HG03108 (cell line): Measurements from ENCODE around the gene EML4.
A peak's percentile ranks its signal among the peaks of the same experiment; 100 is the strongest.

ENCODE experiments used
- ATAC-seq: cut with Tn5 transposase; IDR thresholded peaks from one replicate; pipeline ENCODE4 v1.9.1; 2021; ENCODE audit warnings: moderate library complexity; ENCODE audit not compliant: unreplicated experiment

EML4 gene

DNA sequence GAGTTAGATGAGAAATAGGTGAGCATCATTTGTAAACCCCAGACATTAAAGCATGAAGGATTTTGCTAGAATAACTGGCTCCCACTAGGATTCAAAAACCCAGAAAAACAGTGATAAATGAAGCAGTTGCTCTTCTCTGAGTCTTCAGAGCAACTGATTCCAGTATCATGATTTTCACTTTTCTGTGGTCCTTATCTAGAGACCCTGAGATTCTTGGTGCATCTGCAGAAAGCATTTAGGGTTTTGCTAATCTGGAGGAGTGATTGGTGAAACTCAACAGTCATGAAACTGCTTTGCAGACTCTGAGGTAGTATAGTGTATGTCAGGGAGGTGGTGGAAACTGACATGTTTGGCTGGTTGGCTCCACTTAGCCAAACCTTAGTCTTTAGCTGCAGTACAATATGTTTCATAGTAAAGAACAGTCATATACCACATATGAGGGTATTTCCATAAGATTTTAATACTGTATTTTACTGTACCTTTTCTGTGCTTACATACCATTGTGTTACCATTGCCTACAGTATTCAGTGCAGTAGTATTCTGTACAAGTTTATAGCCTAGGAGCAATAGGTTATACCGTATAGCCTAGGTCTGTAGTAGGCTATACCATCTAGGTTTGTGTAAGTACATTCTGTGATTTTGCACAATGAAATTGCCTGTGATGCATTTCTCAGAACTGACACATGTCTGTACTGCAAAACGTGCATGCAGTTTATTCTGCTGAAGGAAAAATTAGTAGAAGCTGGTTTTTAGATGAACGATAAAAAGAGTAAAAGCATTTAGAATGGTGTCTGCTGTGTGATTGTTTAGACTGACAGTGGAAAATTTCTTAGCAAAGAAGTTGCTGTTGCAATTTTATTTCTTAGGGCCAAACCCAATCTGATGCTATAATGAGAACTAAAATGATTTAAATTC is 23.8 kb downstream of the EML4 start:
- ATAC-seq = no peak

DNA sequence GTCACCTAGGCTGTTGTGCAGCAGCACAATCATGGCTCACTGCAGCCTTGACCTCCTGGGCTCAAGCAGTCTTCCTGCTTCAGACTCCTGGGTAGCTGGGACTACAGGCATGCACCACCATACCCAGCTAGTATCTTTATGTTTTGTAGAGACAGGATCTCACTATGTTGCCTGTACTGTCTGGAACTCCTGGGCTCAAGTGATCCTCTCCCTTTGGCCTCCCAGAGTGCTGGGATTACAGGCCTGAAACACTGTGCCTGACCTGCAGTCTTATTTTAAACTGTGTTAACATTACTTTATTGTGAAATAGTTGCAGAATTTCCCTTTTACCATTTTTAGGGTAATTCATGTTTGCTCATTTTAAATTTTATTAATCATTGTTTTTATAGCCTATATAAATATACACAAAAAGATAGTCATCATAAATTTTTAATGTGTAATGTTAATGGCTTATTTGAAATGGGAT is 24.6 kb downstream of the EML4 start:
- ATAC-seq = no peak

DNA sequence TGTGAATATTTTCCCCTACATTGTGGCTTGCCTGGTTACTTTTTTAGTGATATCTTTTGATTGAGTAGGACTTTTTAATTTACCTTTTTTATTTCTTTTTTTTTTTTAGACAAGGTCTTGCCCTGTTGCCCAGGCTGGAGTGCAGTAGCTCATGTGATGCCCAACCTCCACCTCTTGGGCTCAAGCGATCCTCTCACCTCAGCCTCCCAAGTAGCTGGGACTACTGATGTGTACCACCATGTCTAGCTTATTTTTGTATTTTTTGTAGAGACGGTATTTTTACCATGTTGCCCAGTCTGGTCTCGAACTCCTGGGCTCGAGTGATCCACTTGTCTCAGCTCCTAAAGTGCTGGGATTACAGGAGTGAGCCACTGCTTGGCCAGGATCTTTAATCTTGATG is 25.3 kb downstream of the EML4 start:
- no peak for ATAC-seq

DNA sequence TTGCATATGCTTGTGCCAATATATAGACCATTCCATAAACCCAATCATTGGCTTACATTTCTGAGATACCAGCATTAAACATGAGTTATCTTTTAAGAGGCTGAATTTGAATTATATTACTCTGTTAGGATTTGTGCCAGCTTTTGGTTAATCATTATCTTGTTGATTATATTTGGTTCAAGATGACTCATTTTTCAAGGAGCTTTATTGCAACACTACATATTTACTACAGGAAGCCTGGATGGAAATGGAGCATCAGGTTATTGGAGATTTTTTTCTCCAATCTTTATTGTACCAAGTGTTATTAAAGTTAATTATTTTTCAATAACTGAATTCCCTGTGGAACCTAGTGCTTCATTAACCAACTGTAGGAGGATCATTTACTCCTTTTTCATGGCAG is 26.4 kb downstream of the EML4 start:
- no peak for ATAC-seq

DNA sequence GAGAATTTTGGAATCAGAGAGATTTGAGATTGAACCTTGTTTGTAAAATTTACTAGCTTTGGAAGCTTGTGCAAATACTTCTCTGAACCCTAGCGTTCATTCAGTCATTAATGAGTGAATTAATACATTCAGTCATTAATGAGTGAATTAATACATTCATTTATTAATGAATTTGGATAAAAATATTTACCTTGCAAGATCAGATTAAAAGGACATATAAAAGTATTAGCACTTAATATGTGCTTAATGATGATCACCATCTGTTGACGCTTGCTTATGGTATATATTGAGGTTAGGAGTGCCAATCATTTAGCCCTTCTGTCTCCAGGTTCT is 26.9 kb downstream of the EML4 start:
- no peak for ATAC-seq

DNA sequence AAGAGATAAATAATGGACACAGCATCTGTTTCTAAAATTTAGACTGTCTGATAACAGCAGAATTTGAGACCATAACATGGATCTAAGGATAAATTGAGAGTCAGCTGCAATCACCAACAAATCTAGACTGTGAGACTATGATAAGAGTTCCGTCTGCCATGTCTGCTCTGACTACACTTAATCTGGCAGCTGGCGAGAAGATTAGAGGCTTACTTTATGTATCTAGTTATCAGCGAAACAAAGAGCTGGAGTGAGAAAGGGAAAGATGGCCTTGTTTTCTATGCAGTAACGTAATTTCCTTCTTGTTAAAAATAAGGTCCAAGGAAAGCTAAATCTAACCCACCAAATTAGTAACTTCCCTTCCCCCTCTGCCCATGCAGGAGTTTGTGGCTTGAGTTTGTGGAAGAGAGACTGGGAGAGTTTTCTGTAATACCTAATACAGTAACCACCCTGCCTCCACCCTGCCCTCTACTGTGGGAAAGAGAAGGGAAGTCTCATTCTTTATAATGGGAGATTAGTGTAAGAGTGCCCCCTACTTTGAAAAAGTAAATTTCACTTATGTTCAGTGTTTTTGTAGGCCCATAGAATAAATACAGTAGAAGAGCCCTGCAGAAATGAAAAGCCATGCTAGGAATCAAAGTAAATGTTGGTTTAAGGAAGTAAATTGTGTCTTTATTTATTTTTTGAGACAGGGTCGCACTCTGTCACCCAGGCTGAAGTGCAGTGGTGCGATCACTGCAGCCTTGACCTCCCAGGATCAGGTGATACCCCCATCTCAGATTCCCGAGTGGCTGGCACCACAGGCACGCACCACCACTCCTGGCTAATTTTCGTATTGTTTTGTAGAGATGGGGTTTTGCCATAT is 27.5 kb downstream of the EML4 start:
- ATAC-seq = peak; percentile 57

DNA sequence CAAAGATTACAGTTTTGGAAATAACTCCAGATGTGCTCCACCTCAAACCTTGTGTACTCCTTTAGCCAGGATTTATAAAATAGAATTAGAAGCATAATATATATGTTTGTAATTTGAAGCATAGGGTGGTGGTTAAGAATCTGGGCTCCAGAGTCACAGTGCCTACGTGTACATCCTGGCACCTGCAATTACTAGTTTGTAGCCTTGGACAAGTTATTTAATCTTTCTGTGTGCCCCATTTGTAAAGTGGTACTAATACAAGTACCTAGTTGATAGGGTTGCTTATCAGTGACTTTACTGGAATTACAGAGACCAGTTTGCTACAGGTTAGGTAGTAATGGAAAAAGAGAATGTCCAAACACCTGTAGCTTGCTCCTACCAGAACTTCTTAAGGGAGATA is 28.6 kb downstream of the EML4 start:
- no peak for ATAC-seq

DNA sequence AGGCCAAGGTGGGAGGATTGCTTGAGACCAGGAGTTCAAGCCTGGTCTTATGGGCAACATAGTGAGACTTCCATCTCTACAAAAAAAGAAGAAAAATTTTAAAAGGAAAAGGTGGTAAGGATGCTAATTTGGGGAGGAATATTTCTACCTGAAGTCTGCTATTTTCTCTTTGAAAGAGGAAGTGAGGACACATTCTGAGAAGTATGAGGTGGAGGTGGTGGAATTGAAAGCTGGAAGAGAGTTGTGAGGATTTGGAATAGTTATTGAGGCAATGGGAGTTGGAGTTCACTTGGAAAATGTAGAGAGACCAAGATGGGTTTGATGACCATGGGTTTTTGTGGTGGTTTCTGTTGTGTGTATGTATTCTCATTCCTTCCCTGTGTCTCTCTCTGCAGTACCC is 29.3 kb downstream of the EML4 start:
- no peak for ATAC-seq

DNA sequence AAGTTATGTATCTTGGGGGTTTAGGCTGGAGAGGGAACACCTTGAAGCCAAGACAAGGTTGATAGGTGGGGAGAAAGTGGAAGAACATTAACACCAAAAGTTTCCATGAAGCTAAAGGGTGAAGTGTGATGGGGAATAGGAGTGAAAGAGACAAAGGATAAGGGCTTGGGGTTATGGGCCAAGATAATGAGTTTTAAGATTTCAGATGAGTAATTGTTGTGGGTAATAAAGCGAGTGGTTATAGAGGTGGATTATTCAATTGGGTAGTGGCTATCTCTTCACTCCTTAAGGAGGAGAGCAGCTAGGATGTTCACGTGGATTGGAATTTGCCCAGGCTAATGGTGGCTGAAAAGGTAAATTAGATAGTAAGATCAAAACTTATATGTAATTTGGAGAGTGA is 29.8 kb downstream of the EML4 start:
- no peak for ATAC-seq

DNA sequence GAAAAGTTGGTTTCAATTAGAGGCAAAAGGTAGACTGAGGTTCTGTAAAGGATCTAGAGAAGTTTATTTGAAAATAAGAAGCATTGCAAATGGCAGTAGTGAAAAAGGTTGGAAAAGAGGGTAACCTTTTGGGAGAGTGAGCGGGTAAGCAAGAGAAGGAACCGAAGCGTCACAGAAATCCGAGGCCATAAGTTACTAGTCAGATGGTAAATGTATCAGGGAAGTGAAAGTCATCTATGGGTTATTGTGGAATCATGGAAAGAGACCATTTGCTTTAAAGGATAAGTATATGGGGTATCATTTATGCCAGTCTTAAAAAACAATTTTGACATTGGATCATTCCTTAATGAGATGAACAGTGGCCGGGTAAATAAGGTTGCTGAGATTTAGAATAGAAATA is 30.5 kb downstream of the EML4 start:
- no peak for ATAC-seq

DNA sequence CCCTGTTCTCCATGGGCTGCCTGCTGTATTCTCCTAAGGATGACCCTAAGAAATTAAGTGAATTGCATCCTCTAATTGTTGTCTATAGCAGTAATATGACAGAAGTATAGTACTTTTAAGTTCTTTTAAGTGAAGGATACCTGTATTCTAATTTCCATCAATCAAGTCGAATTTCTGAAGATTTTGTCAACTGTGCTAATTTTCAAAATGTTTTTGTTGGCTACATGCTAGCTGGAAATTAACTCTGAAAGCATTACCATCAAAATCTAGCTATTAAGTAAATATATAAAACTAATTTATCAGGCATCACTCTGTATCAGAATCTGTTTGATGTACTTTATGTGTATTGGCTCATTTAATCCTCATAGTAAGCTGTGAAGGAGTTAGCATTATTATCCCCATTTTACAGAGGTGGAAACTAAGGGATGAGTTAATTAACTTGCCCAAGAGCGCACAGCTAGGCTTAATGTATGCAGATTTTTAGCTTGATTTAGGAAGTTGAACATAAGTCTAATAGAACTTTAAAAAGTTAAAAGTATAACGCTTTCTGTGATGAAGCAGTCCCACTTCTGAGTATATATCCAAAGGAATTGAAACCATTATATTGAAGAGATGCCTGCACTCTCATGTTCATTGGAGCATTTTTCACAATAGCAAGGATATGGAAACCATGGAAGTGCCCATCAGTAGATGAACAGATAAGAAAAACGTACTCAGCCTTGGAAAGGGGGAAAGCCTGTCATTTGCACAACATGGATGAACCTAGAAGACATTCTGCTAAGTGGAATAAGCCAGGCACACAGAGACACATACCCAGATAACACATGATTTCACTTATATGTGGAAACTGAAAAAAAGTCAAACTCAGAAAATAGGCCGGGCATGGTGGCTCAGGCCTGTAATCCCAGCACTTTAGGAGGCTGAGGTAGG is 32.0 kb downstream of the EML4 start:
- no peak for ATAC-seq

DNA sequence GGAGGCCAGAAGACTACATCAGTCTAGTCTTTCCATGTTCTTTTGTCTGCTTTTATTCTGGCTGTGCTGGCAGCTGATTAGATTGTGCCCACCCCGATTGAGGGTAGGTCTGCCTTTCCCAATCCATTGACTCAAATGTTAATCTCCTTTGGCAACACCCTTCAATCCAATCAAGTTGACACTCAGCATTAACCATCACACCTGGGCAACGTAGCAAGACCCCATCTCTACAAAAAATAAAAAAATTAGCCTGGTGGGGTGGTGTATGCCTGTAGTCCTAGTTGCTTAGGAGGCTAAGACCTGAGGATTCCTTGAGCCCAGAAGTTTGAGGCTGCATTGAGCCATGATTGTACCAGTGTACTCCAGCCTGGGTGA is 33.5 kb downstream of the EML4 start:
- ATAC-seq = no peak

DNA sequence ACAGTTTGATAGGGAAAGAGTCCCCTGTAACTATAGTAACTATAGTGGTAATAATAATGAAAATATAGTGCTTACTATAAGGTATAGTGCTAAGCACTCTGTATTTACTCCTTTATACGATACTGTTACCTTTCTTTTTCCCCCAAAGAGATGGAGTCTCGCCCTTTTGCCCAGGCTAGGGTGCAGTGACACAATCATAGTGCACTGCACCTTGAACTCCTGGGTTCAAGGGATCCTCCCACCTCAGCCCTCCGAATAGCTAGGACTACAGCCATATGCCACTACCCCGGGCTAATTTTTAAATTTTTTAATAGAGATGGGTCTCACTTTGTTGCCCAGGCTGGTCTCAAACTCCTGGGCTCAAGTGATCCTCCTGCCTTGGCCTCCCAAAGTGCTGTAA is 34.6 kb downstream of the EML4 start:
- ATAC-seq = no peak

DNA sequence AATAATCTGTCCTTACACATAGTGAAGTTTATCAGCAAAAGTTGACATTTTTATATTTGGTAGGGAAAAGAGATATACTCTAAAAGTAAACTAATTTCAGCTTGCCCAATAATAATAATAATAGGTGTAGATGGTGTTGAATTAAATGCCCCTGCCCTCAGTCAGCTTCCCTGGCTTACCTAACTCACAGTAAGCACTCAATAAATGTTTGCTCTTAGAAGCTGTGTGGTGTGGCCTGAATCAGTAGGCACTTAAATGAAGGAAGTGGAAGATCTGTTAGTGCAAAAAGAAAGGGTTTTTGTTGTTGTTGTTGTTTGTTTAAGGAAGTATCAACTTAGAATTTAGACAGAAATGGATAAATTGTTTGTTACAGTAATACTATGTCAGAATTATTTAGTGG is 36.2 kb downstream of the EML4 start:
- no peak for ATAC-seq

DNA sequence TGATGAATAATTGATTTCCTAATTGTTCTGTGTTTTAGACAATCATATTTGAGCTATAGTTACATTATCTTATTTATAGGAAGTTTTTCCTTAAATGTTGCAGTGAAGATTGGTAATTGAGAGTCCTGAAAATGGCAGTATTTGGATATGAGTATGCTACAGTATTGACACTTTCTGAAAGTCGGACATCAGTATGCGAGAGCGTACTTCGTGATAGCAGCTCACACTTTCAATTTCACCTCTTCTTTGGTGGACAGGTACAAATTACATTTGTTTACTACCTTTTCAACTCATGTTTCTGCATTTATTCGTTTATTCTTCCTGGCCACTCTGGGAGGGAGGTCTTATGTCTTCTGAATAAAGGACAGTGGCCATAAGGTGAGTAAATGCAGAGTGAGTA is 38.7 kb downstream of the EML4 start:
- no peak for ATAC-seq

DNA sequence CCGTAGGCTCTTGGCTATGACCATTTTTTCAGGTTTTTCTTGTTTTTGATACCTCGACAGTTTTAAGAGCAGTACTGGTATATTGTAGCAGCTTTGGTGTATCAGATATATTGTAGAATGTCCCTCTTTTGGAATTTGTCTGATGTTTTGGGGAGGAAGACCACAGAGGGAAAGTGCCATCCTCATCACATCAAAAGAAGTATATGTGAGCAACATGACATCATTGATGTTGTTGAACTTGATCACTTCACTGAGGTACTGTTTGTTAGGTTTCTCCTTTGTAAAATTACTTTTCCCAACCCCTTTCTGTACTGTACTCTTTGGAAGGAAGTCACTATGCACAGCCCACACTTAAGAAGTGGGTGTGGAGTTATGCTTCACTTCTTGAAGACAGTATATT is 41.0 kb downstream of the EML4 start:
- no peak for ATAC-seq

DNA sequence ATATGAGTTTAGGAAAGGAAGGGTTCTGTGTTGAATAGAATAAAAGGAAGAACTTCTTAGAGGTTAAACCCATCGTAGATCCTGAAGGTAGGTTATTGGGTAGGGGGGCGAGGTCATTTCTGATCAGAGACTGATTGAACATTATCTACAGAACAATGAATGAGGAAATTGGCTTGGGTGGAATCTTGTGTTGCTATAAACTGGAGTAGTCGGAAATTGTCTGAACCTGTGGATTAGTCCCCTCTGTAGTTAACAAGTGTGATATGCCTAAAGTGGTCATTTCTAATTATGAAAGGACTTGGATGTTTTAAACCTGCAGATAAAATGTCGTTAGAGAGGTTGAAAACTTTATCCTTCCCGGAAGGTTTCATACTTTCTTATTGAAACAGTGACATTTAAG is 42.1 kb downstream of the EML4 start:
- ATAC-seq = no peak

DNA sequence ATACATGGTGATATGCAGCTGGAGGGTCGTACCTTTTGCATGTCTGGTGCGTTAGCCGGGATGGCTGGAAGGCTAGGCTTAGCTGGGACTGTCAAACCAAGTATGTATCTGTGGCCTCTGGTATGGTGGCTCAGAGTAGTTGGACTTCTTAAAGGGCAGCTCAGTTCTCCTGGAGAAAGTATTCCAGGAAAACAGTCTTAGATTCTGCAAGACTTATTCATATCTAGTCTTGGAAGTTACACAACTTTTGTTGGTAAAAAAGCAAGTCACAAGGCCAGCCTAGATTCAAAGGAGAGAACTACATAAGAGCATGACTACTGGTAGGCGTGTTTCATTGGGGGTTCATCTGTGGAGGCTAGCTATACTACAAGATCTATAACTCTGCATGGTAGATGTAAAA is 45.5 kb downstream of the EML4 start:
- ATAC-seq = no peak

DNA sequence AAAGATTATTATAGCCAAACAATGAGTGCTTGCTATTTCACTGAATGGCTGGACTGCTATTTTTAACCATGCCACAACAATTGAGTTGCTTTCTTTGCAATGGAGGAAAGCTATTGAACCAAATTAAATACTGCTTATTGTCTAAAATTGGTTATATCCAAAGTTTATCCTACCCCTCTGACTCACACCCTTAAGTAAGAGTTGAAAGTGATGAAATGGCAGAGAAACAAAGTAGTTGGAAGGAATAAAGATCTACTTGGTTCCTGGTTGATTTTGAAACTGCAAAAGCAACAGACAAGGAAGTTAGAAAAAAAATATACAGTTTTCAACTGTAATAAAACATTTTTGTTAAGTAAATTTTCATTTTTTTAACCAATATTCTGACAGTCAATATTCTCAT is 47.5 kb downstream of the EML4 start:
- no peak for ATAC-seq

DNA sequence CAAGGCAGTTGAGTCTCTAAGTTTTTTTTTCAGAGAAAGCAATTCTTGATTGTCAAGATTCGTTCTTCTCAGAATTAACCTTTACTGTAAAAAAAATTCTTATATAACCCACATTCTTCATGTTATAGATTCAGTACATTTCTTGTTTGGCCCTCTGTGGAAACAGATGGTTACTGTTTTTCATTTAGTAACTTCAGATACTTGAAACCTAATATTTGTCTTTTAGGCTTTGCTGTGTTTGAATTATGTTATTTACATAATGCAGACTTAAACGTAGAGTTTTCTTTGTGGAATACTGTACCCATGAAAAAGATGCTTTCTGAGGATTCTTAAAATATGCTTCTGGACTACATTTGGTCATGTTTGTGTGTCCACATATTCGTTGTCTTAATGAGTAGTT is 48.2 kb downstream of the EML4 start:
- no peak for ATAC-seq

DNA sequence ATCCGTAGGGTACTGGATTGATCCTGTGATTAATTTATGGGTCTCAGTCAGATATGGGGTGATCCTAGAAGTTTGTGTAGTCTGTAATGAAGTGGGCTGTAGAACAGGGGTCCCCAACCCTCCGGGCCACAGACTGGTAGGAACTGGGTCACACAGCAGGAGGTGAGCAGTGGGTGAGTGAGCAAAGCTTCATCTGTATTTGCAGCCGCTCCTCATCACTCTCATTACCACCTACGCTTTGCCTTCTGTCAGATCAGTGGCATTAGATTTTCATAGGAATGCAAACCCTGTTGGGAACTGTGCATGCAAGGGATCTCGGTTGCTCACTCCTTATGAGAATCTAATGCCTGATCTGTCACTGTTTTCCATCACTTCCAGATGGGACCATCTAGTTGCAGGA is 48.8 kb downstream of the EML4 start:
- no peak for ATAC-seq
